Spleen (tissue), 11 donors: ENCODE results near the gene SYCP2. TPM values are rescaled to one million over a fixed set of nuclear protein-coding genes. Genes with fewer than 3 reads are reported as not detected.
A peak's percentile ranks its signal among the peaks of the same experiment; 100 is the strongest.

Source experiments
- DNase-seq: peaks from one replicate; pipeline ENCODE4 v3.0.0-alpha.2; 2020
- H3K27ac ChIP-seq, 8 donors: fragments of 200-600 bp; sonication (generic) in 7 of 8; 1 replicate in 4 of 8; 2 replicates in 4 of 8; pipeline versions ENCODE4 v1.5.0 to v1.8.0; 2016 to 2021; ENCODE audit warnings: inconsistent platforms in 4 of 8, mild to moderate bottlenecking in 4 of 8, moderate library complexity in 1 of 8
- H3K27me3 ChIP-seq, 7 donors: fragments of 200-600 bp; sonication (generic) in 6 of 7; replicated peaks in 1 of 7; 1 replicate in 4 of 7; 2 replicates in 3 of 7; pipeline versions ENCODE4 v1.5.0 to v1.8.0; 2016 to 2021; ENCODE audit warnings: inconsistent platforms in 3 of 7, mild to moderate bottlenecking in 1 of 7
- H3K36me3 ChIP-seq, 6 donors: fragments of 200-600 bp; sonication (generic) in 5 of 6; 1 replicate in 4 of 6; 2 replicates in 2 of 6; pipeline versions ENCODE4 v1.5.0 to v1.8.0; 2016 to 2021; ENCODE audit warnings: inconsistent platforms in 2 of 6
- H3K4me1 ChIP-seq, 6 donors: fragments of 200-600 bp; sonication (generic) in 5 of 6; 1 replicate in 3 of 6; 2 replicates in 3 of 6; pipeline versions ENCODE4 v1.5.0 to v1.8.0; 2016 to 2021; ENCODE audit warnings: inconsistent platforms in 3 of 6
- H3K4me3 ChIP-seq, 8 donors: fragments of 200-600 bp; sonication (generic) in 7 of 8; 1 replicate in 4 of 8; 2 replicates in 4 of 8; pipeline versions ENCODE4 v1.5.0 to v1.8.0; 2016 to 2021; ENCODE audit warnings: inconsistent platforms in 4 of 8, mild to moderate bottlenecking in 4 of 8, moderate library complexity in 2 of 8
- H3K9me3 ChIP-seq, 8 donors: fragments of 200-600 bp; sonication (generic) in 7 of 8; 1 replicate in 4 of 8; 2 replicates in 4 of 8; pipeline versions ENCODE4 v1.5.0 to v1.8.0; 2016 to 2021; ENCODE audit warnings: inconsistent platforms in 4 of 8
- POLR2A ChIP-seq, 3 donors: fragments of 450-650 bp; IDR thresholded peaks; one replicate each; pipeline ENCODE4 v1.5.1; 2017; ENCODE audit warnings: antibody characterized with exemption in 3 of 3, mild to moderate bottlenecking in 1 of 3
- POLR2AphosphoS5 ChIP-seq, 3 donors: sonication (generic); formaldehyde crosslinking; IDR thresholded peaks; one replicate each; pipeline ENCODE4 v1.5.1; 2017; ENCODE audit warnings: antibody characterized with exemption in 3 of 3
- WGBS, 5 donors: extraction: QIAGEN DNeasy Blood & Tissue Kit in 3 of 5; methylation state at CpG; one replicate each; pipeline versions ENCODE4 v1.1.5 to v1.1.7; 2013 to 2018; 5-methylcytosine and 5-hydroxymethylcytosine counted together
- intact Hi-C: fragments of 100-400 bp; cut with DNase I; formaldehyde crosslinking; loops from one replicate; pipeline ENCODE4 v1.15.0; 2023; ENCODE audit warnings: low total_unique reads
- polyA plus RNA-seq, 3 donors: library from polyadenylated mRNA; stranded (reverse); fragments of 200-250 nt; gene quantifications; one replicate each; pipeline ENCODE4 v1.2.1, GENCODE V29; 2013
- total RNA-seq, 7 donors: library from RNA; depleted of rRNA in 3 of 7; stranded (reverse); fragments of >200 nt in 3 of 7; fragmentation: NEBNext Ultra II Directional in 4 of 7; extraction: Animal tissue kit (Norgen Biotek cat#: 25700) in 4 of 7; gene quantifications; one replicate each; pipeline versions ENCODE4 v1.1.0 to v1.2.1, GENCODE V29; 2016 to 2021
- TF ChIP-seq, protein P1 (sequence below), 11 experiments: fragments of 200-600 bp in 7 of 11; fragments of 450-650 bp in 4 of 11; sonication (generic) in 4 of 11; IDR thresholded peaks in 8 of 11; conservative IDR thresholded peaks in 3 of 11; 1 replicate in 7 of 11; 2 replicates in 4 of 11; pipeline versions ENCODE4 v1.4.0 to v1.8.0; 2016 to 2021; ENCODE audit warnings: antibody characterized with exemption in 11 of 11, inconsistent platforms in 4 of 11, mild to moderate bottlenecking in 1 of 11
- donor health status: healthy with polysubstance abuse.
- donor health status: DM: no; HTN: no; CAD: no; lungs with moderate emphysema.
- donor health status: DM: no; HTN: no; CAD: no.
- donor health status: Bipolar disorder and iron deficiency.
- donor health status: healthy.
- donor health status: DM: no; HTN: no; CAD: no.
- donor health status: DM: yes; HTN: yes; CAD: no.

The SYCP2 gene
- total and polyA plus RNA-seq, 10 donors: 1.5 to 9.1 (median 4.9) TPM

DNA sequence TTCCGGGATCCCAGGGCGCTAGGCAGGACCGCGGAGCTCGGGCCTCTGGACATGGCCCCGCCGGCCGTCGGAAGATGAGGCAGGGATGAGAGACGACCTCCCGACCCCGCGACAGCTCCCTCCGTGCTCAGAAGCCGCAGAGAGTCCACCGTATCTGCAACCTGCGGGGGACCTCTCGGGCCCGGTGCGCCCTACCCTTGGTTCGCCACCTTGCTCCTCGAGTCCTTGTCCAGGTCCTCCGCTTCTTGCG lies 6.4 kb upstream of the SYCP2 start:
- intact Hi-C loops: no loop called here
- peaks cover 0 to 29% (median 21%) of the 10 kb centered on the region in 6 donors for H3K36me3 ChIP-seq
- WGBS, 5 donors: 0 to 1% (median 1%) methylated on average over 13 to 24 of the region's 24 CpGs
- H3K27ac ChIP-seq: peak overlapping the region; percentile 94 to 99 (median 97)
- no peaks in the 10 kb centered on the region for H3K27me3 ChIP-seq
- peaks cover 35 to 83% (median 54%) of the 10 kb centered on the region in 6 donors for H3K4me1 ChIP-seq
- H3K4me3 ChIP-seq: peak overlapping the region; percentile 45 to 95 (median 86)
- DNase-seq: peak; percentile 93
- no peaks in the 10 kb centered on the region for H3K9me3 ChIP-seq
- TF ChIP-seq POLR2AphosphoS5 (IDR thresholded peaks at IDR 0.05): no peak
- no peak for TF ChIP-seq POLR2A (IDR thresholded peaks at IDR 0.05)
- TF ChIP-seq, protein P1, sequence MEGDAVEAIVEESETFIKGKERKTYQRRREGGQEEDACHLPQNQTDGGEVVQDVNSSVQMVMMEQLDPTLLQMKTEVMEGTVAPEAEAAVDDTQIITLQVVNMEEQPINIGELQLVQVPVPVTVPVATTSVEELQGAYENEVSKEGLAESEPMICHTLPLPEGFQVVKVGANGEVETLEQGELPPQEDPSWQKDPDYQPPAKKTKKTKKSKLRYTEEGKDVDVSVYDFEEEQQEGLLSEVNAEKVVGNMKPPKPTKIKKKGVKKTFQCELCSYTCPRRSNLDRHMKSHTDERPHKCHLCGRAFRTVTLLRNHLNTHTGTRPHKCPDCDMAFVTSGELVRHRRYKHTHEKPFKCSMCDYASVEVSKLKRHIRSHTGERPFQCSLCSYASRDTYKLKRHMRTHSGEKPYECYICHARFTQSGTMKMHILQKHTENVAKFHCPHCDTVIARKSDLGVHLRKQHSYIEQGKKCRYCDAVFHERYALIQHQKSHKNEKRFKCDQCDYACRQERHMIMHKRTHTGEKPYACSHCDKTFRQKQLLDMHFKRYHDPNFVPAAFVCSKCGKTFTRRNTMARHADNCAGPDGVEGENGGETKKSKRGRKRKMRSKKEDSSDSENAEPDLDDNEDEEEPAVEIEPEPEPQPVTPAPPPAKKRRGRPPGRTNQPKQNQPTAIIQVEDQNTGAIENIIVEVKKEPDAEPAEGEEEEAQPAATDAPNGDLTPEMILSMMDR (IDR thresholded peaks at IDR 0.05 in 8 of 11, conservative IDR thresholded peaks at IDR 0.05 in 3 of 11): no peak

GRCh38 chr20:59939052-59939878 lies 5.8 kb upstream of the SYCP2 start:
- DNase-seq: peak; percentile 90
- WGBS, 5 donors: 48 to 82% (median 49%) methylated on average over 61 to 104 of the region's 104 CpGs

DNA sequence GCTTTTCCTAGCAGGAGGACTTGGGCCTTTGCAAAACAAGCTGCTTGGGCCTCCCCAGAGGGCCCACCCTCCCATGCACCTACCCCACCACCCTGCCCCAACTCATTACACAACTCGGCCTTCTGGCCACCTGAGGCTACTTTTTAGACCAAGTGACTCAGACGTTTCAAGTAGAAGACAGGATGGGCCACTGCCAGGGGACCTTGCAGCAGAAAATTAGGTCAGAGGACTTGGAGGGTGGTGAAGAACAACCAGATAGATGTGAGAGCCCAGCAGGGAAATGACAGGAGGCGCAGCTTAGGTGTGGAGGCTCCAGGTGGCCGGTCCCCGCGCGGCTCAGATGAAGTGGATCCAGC lies 5.2 kb upstream of the SYCP2 start:
- Histone ChIP-seq H3K27ac (peak overlapping the region in 5 of 8 donors; percentile 4 to 99 (median 97)), H3K36me3 (peaks cover 0 to 18% (median 10%) of the 10 kb centered on the region in 6 donors), H3K4me3 (peak overlapping the region in 7 of 8 donors; percentile 77 to 95 (median 86)), H3K9me3 (no peaks in the 10 kb centered on the region), H3K4me1 (peaks cover 37 to 88% (median 58%) of the 10 kb centered on the region in 6 donors), H3K27me3 (no peaks in the 10 kb centered on the region)
- no peak for DNase-seq
- intact Hi-C loops: no loop called here
- WGBS, 5 donors: 74 to 87% (median 84%) methylated on average over 7 of the region's 7 CpGs
- TF ChIP-seq POLR2AphosphoS5 (IDR thresholded peaks at IDR 0.05) (no peak), POLR2A (IDR thresholded peaks at IDR 0.05) (no peak)
- TF ChIP-seq, protein P1 (IDR thresholded peaks at IDR 0.05 in 8 of 11, conservative IDR thresholded peaks at IDR 0.05 in 3 of 11): no peak

More at GRCh38 chr20:59939052-59939878, 5.8 kb upstream of the SYCP2 start:
- H3K4me1 ChIP-seq: peaks cover 36 to 83% (median 54%) of the 10 kb centered on the region in 6 donors
- peak overlapping the region; percentile 94 to 99 (median 97) for H3K27ac ChIP-seq
- intact Hi-C loops: no loop called here
- no peaks in the 10 kb centered on the region for H3K9me3 ChIP-seq
- H3K27me3 ChIP-seq: no peaks in the 10 kb centered on the region
- peaks cover 0 to 24% (median 16%) of the 10 kb centered on the region in 6 donors for H3K36me3 ChIP-seq
- peak overlapping the region; percentile 45 to 95 (median 86) for H3K4me3 ChIP-seq
- TF ChIP-seq POLR2AphosphoS5 (IDR thresholded peaks at IDR 0.05) (peak in 2 of 3 donors; percentile 7 to 40), POLR2A (IDR thresholded peaks at IDR 0.05) (no peak)

GRCh38 chr20:59938221-59938620 lies 4.8 kb upstream of the SYCP2 start:
- peak overlapping the region in 5 of 8 donors; percentile 4 to 99 (median 97) for H3K27ac ChIP-seq

More at GRCh38 chr20:59938221-59938620, 4.8 kb upstream of the SYCP2 start:
- H3K9me3 ChIP-seq: no peaks in the 10 kb centered on the region
- H3K4me1 ChIP-seq: peaks cover 37 to 88% (median 62%) of the 10 kb centered on the region in 6 donors
- DNase-seq: no peak
- TF ChIP-seq, protein P1 (IDR thresholded peaks at IDR 0.05 in 8 of 11, conservative IDR thresholded peaks at IDR 0.05 in 3 of 11): no peak
- TF ChIP-seq POLR2A (IDR thresholded peaks at IDR 0.05): no peak
- TF ChIP-seq POLR2AphosphoS5 (IDR thresholded peaks at IDR 0.05): no peak
- WGBS, 5 donors: 70 to 88% (median 81%) methylated on average over 4 of the region's 4 CpGs
- intact Hi-C loops: no loop called here
- H3K36me3 ChIP-seq: peaks cover 0 to 13% (median 6%) of the 10 kb centered on the region in 6 donors
- H3K27me3 ChIP-seq: no peaks in the 10 kb centered on the region
- H3K4me3 ChIP-seq: peak overlapping the region in 5 of 8 donors; percentile 3 to 95 (median 87)
